ENCODE results near the gene HMG20A. TPM values are rescaled to one million over a fixed set of nuclear protein-coding genes. Genes with fewer than 3 reads are reported as not detected.

HMG20A gene
- total and polyA plus RNA-seq, 2 experiments from 2014 or later = 40.0 to 45.6 TPM

DNA sequence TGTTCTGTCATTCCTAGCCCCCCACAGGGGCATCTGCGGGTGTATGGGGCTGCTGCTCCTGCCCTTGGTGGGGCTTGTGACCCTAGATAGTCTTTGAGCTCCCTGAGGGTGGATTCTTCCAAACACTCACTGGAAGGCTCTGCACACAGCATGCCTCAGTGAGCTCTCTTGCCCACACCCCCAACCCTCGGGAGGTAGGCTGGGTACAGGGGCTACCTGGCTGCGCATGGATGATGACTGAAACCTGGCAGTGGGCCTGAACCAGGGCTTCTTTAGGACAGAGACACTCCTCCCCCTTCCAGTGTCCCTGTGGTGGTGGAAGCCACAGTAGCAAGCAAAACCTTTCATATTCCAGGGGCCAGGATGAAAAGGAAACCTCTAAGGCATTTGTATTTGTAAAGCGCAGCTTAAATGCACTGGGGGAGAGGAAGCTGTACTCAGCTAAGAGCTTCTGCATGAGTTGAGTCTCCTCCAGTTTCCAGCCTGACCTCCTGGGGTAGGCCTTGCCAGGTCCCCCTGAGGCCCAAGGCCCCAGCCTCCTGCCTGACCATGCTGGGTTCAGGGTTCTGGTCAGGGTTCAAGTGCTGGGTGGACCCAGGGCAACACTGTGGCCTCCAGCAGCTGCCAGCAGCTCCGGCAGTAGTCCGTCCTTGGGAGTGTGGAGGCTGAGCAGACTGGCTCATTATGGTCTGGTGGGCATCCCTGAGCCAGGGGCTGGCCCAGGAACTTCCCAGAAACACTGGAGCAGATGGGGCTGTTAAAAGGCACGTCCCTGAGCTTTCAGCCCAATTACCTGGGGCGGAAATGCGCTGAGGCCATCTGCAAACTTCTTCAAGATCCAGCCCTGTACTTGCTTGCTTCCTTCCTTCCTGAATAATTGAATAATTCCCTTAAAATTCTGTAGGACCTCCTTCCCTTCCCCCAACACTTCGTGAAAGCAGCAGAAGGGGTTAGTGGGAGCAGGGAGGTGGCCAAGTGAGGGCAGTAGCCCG is 89.7 kb downstream of the HMG20A start:
- H3K27ac ChIP-seq = no peak overlapping the region
- H3K4me1 ChIP-seq (ENCODE audit: low read depth) = no peaks in the 10 kb centered on the region
- no peak overlapping the region for H3K4me3 ChIP-seq
- H3K36me3 ChIP-seq = no peaks in the 10 kb centered on the region
- TF ChIP-seq, protein P1, sequence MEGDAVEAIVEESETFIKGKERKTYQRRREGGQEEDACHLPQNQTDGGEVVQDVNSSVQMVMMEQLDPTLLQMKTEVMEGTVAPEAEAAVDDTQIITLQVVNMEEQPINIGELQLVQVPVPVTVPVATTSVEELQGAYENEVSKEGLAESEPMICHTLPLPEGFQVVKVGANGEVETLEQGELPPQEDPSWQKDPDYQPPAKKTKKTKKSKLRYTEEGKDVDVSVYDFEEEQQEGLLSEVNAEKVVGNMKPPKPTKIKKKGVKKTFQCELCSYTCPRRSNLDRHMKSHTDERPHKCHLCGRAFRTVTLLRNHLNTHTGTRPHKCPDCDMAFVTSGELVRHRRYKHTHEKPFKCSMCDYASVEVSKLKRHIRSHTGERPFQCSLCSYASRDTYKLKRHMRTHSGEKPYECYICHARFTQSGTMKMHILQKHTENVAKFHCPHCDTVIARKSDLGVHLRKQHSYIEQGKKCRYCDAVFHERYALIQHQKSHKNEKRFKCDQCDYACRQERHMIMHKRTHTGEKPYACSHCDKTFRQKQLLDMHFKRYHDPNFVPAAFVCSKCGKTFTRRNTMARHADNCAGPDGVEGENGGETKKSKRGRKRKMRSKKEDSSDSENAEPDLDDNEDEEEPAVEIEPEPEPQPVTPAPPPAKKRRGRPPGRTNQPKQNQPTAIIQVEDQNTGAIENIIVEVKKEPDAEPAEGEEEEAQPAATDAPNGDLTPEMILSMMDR (IDR thresholded peaks at IDR 0.05; ENCODE audit: low read depth, low read length) = no peak
- H3K9me3 ChIP-seq (ENCODE audit: low read depth) = no peaks in the 10 kb centered on the region
- no peaks in the 10 kb centered on the region for H3K27me3 ChIP-seq
- DNase-seq (ENCODE audit: low read depth in 1 of 2, low spot score in 1 of 2) = no peak

GRCh38 chr15:77511869-77512268 is 91.2 kb downstream of the HMG20A start:
- DNase-seq (ENCODE audit: low read depth in 1 of 2, low spot score in 1 of 2) = no peak
- H3K4me1 ChIP-seq (ENCODE audit: low read depth) = no peaks in the 10 kb centered on the region

GRCh38 chr15:77513226-77513625 is 92.5 kb downstream of the HMG20A start:
- H3K27ac ChIP-seq = no peak overlapping the region
- no peaks in the 10 kb centered on the region for H3K9me3 ChIP-seq (ENCODE audit: low read depth)
- DNase-seq (ENCODE audit: low read depth in 1 of 2, low spot score in 1 of 2) = no peak
- H3K4me1 ChIP-seq (ENCODE audit: low read depth) = no peaks in the 10 kb centered on the region
- no peaks in the 10 kb centered on the region for H3K27me3 ChIP-seq
- H3K4me3 ChIP-seq = no peak overlapping the region
- no peaks in the 10 kb centered on the region for H3K36me3 ChIP-seq
- TF ChIP-seq, protein P1 (IDR thresholded peaks at IDR 0.05; ENCODE audit: low read depth, low read length) = no peak

More at GRCh38 chr15:77511869-77512268, 91.2 kb downstream of the HMG20A start:
- H3K36me3 ChIP-seq = no peaks in the 10 kb centered on the region
- H3K9me3 ChIP-seq (ENCODE audit: low read depth) = no peaks in the 10 kb centered on the region
- no peaks in the 10 kb centered on the region for H3K27me3 ChIP-seq
- no peak overlapping the region for H3K27ac ChIP-seq
- no peak overlapping the region for H3K4me3 ChIP-seq
- TF ChIP-seq, protein P1 (IDR thresholded peaks at IDR 0.05; ENCODE audit: low read depth, low read length) = no peak

- no peak overlapping the region for H3K27ac ChIP-seq
- no peaks in the 10 kb centered on the region for H3K9me3 ChIP-seq (ENCODE audit: low read depth)
- no peaks in the 10 kb centered on the region for H3K4me1 ChIP-seq (ENCODE audit: low read depth)
- no peaks in the 10 kb centered on the region for H3K27me3 ChIP-seq
- no peaks in the 10 kb centered on the region for H3K36me3 ChIP-seq
- no peak for DNase-seq (ENCODE audit: low read depth in 1 of 2, low spot score in 1 of 2)
- TF ChIP-seq, protein P1 (IDR thresholded peaks at IDR 0.05; ENCODE audit: low read depth, low read length) = no peak
- no peak overlapping the region for H3K4me3 ChIP-seq
Observed at GRCh38 chr15:77514641-77515402, 94.1 kb downstream of the HMG20A start.

DNA sequence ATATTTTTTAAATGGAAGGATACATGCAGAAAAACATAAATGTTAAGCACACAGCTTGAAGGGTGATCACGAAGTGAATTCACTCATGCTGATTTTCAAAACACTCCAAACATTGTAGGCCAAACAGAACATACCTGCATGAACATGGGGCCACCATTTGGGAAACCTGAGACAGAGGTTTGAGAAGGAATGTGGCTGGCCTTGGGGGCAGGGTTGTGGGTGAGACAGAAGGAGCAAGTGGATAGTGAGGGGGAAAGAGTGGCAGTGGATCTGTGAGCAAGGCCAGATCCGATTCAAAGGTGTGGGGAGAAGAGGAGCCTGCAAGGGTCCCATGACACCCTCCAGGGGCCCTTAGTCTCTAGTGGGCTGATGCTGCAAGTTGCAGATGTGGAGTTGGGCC is 94.9 kb downstream of the HMG20A start:
- no peak for DNase-seq (ENCODE audit: low read depth in 1 of 2, low spot score in 1 of 2)
- Histone ChIP-seq H3K36me3 (no peaks in the 10 kb centered on the region), H3K4me1 (ENCODE audit: low read depth) (no peaks in the 10 kb centered on the region), H3K9me3 (ENCODE audit: low read depth) (no peaks in the 10 kb centered on the region), H3K27me3 (no peaks in the 10 kb centered on the region), H3K4me3 (no peak overlapping the region), H3K27ac (no peak overlapping the region)
- TF ChIP-seq, protein P1 (IDR thresholded peaks at IDR 0.05; ENCODE audit: low read depth, low read length) = no peak

Measured in cardiac muscle cell (in vitro differentiated cells and primary cell).